HG03103 (cell line): Measurements from ENCODE around the gene TBCCD1.
"Not testable (repeated sequence)": the region's sequence is repeated elsewhere in the genome, so short reads cannot be mapped to it uniquely, and the experiment has no call there.

Source experiments
- ATAC-seq: cut with Tn5 transposase; IDR thresholded peaks from one replicate; pipeline ENCODE4 v1.9.1; 2021; ENCODE audit warnings: low read depth; ENCODE audit not compliant: unreplicated experiment

TBCCD1 gene

GRCh38 chr3:186520957-186521842 is 45.9 kb downstream of the TBCCD1 start:
- ATAC-seq, result peak; percentile 56

GRCh38 chr3:186520431-186520830 is 46.7 kb downstream of the TBCCD1 start:
- ATAC-seq, result no peak

- ATAC-seq, result no peak
Measured at GRCh38 chr3:186519021-186519658, 48.0 kb downstream of the TBCCD1 start.

- no peak for ATAC-seq
Measured at GRCh38 chr3:186517218-186517617, 49.9 kb downstream of the TBCCD1 start.

GRCh38 chr3:186516646-186517045 is 50.5 kb downstream of the TBCCD1 start:
- no peak for ATAC-seq

- no peak for ATAC-seq
Measured at GRCh38 chr3:186515125-186515524, 52.0 kb downstream of the TBCCD1 start.

GRCh38 chr3:186514296-186515002 is 52.7 kb downstream of the TBCCD1 start:
- no peak for ATAC-seq

- no peak for ATAC-seq
Measured at GRCh38 chr3:186513386-186513785, 53.8 kb downstream of the TBCCD1 start.

- ATAC-seq, result no peak
Measured at GRCh38 chr3:186512570-186513302, 54.4 kb downstream of the TBCCD1 start.

GRCh38 chr3:186511702-186512101 is 55.4 kb downstream of the TBCCD1 start:
- ATAC-seq, result no peak

- peak; percentile 59 for ATAC-seq
Measured at GRCh38 chr3:186511245-186511644, 55.9 kb downstream of the TBCCD1 start.

- no peak for ATAC-seq
Measured at GRCh38 chr3:186510374-186511079, 56.6 kb downstream of the TBCCD1 start.

GRCh38 chr3:186509423-186509822 is 57.7 kb downstream of the TBCCD1 start:
- ATAC-seq, result no peak

- no peak for ATAC-seq
Measured at GRCh38 chr3:186506857-186507256, 60.3 kb downstream of the TBCCD1 start.

- ATAC-seq, result no peak
Measured at GRCh38 chr3:186506191-186506739, 60.9 kb downstream of the TBCCD1 start.

- ATAC-seq, result no peak
Measured at GRCh38 chr3:186502966-186503712, 64.0 kb downstream of the TBCCD1 start.

GRCh38 chr3:186502138-186502948 is 64.8 kb downstream of the TBCCD1 start:
- ATAC-seq, result no peak

- ATAC-seq, result not testable (repeated sequence)
Measured at GRCh38 chr3:186499949-186500348, 67.2 kb downstream of the TBCCD1 start.
